HG02938 (cell line): ENCODE data around the gene TIPARP.
"Not testable (repeated sequence)": the region's sequence is repeated elsewhere in the genome, so short reads cannot be mapped to it uniquely, and the experiment has no call there.

ENCODE experiments used
- ATAC-seq: cut with Tn5 transposase; IDR thresholded peaks from one replicate; pipeline ENCODE4 v1.9.1; 2021; ENCODE audit warnings: mild to moderate bottlenecking, moderate library complexity; ENCODE audit not compliant: unreplicated experiment

TIPARP gene

DNA sequence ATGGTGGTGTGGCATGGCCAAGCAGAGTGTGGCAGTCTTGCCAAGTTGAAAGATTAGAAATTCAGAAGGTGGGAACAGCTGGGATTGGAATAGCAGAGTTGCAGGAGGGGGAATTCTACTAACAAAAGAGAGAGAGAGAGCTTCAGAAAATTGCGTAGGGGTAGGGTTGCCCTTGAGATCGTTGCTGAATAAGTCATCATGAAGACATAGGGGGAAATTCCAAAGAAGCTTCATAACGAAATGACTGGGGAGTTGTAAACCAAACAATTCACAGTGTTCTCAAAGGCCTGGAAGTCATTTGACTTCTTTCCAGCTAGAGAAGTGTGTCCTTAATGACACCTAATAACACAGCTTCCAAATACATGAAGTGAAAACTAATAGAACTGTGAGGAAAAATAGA, 26.3 kb upstream of the TIPARP start:
- ATAC-seq, result no peak

DNA sequence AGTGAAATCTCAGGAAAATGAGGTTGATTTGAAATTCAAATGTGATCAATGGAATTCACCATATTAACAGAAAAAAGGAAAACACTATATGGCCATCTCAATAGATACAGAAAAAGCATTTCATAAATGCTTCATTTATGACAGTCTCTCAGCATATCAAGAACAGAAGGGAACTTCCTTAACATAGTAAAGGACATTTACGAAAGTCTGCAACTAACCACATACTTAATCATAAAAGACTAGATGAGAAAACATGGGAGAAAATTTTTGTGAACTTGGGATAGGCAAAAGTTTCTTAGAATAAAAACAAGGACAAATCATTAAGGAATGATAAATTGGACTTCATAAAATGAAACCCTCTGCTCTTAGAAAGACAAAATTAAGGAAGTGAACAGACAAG, 24.7 kb upstream of the TIPARP start:
- ATAC-seq, result no peak

- not testable (repeated sequence) for ATAC-seq
Measured at GRCh38 chr3:156652661-156653060, 21.7 kb upstream of the TIPARP start.

DNA sequence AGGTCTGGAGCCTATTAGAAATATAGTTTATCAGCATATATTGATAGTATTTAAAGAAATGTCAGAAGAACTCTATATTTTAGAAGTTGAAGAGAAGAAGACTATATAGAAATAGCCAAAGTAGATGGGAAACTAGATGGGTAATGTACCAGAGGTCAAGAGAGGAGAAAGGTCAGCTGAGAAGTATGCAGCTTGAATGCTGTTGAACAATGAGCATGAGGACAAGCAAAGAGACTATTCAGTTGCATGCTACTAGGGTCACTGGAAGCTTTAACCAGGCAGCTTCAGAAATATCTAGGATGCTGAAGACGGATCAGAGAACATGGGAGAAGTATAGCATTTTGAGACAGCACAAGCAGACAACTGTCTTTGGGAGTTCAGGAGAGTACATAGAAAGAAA, 19.6 kb upstream of the TIPARP start:
- ATAC-seq, result no peak

DNA sequence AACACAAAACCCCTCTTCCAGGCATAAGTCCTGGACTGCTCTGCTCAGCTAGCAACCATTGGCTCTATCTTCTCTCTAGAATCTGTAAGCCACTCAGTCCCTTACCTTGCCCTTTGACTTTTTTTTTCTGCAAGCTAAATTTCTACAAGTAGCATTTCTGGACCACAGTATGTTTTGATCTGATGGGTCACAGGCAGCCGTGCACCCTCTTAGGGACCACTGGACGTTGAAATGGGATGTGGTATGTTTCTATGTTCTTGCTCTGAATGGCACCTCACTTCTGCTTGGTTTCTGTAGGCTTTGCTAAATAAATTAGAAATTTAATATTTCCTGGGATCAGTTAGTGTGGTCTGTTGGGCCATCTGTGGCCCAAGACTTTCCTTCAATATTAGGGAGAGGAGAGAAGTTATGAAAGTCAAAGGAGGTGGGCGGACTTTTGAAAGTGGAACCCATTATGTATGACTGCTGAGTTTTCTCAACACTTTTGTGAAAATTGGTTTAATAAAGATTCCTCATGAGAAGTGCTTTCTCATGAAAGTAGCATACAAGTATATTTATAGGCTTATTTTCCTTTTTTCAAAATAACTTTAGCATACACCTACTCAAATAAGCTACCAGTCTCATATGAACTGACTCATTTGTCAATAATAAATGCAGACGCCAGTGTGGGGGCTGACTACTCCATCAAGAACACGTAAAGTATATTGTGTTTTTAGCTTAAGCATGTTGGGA, 18.4 kb upstream of the TIPARP start:
- peak; percentile 49 for ATAC-seq

GRCh38 chr3:156657440-156657839, 16.9 kb upstream of the TIPARP start:
- no peak for ATAC-seq

GRCh38 chr3:156657862-156658731, 16.3 kb upstream of the TIPARP start:
- ATAC-seq, result no peak

DNA sequence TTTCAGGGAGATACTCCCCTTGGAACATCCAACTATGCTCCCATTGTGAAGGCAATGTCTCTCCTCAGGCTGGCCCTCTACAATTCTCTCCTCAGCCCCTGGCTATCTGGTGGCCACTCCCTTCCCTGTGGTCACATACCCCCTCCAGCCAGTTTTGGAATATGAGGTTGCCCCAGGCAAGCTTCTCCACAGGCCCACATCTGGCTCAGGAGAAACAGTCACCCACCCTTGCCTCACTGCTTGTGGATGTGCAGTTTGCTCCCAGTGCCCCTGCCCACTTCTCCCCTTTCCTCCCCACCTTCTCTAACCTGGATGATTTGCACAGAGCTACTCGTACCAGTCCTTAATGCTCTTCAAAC, 15.7 kb upstream of the TIPARP start:
- no peak for ATAC-seq

DNA sequence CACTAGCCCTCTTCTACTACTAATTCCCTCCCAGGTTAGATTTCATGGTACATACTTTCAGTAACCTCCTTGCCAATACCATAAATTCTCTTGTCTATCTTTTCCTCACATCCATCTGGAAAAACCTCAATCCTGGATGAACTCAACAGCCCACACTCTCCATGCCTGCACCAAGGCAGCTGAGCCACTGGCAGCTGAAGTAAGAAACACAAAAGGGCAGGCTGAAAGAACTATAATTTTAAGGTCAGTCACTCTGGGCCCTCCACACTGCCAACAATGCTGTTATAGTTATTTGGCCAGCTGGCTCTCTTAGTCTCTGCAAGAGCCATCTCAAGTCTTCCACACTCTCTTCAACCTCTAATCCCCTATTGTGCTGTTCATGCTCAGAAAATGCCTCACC, 15.1 kb upstream of the TIPARP start:
- no peak for ATAC-seq

GRCh38 chr3:156661155-156661554, 13.2 kb upstream of the TIPARP start:
- no peak for ATAC-seq

- ATAC-seq, result no peak
Measured at GRCh38 chr3:156664011-156664830, 10.2 kb upstream of the TIPARP start.

DNA sequence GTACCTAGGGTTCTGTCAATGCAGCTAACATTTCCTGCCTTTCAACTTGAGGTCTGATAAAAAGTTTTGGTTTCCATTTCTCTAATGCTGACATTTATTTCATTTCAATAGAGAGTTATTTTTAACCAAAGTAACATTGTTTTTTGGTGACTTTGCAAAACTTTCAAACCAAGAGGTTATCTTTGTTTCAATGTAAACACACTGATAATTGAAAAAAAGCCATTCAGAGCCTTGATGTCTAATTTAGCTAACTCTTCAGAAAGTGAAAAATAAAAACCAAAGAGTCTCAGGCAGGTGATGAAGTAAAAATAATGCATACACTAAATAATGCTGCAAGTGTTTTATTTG, 9.6 kb upstream of the TIPARP start:
- peak; percentile 75 for ATAC-seq

- no peak for ATAC-seq
Measured at GRCh38 chr3:156665291-156665690, 9.1 kb upstream of the TIPARP start.

DNA sequence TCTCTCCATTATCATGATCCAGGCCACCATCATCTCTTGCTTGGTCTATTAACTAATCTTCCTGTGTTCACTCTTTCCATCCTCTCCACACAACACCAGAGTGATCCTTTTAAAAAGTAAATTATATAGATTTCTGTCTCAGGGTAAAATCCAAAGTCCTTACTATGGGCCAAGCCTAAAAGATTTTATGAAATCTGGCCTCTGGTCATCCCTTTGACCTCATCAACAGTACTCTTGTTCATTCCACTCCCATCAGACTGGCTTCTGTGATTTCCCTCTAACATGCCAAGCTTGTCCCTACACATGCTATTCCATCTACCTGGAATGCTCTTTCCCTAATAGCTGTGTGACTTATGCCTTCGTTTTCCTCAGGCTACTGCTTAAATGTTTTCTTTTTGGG, 8.3 kb upstream of the TIPARP start:
- ATAC-seq, result no peak

DNA sequence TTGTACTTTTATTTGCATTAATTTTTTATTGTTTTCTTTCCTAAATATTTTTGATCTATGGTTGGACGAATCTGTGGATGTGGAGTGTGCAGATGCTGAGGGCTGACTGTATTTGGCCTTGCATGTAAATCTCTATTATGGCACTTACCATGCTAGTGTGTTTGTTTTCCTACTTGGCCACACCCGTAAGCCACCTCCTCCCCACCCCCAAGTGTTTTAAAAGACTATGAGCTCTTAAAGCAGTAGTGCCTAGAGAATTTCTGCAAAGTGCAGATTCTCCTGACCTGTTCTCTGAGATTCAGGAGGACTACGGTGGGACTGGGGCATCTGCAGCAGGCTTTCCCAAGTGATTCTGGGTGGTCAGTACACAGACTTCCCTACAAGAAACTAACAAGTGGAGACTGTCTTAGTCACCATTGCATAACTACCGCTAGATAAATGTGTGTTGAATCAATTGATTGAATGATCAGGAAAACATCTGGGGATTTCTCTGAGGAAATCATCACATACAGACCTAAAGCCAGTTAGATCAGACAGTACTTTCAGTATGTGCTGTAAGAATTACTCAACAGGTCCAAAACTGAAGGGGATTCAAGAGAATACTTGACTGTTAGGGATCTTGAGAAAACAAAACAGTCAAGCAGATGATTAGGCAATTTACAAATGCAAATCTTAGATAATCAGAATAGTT, 6.2 kb upstream of the TIPARP start:
- no peak for ATAC-seq

- ATAC-seq, result no peak
Measured at GRCh38 chr3:156670077-156670476, 4.3 kb upstream of the TIPARP start.

DNA sequence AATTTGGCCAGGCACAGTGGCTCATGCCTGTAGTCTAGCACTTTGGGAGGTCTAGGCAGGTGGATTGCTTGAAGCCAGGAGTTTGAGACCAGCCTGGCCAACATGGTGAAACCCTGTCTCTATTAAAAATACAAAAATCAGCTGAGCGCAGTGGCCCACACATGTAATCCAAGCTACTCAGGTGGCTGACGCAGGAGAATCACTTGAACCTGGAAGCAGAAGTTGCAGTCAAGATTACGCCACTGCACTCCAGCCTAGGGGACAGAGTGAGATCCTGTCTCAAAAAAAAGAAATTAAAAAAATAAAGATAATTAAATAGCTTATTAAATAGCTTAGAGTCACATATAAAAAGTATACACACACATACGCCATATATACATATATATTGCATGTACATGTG, 3.7 kb upstream of the TIPARP start:
- no peak for ATAC-seq

DNA sequence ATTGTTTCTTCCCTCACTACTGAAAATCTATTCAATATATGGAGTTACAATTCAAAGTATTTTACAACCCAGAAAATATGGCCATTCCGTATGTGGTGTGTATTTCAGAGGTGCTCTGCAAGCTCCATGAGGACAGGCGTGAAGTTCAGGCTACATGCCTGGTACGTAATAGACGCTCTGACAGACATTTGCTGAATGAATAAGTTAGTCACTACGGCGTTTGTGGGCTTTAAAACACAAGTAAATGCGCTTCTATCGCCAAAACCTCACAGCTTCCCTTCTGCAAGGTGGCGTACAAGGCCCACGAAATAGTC, 701 bp upstream of the TIPARP start:
- ATAC-seq, result no peak

DNA sequence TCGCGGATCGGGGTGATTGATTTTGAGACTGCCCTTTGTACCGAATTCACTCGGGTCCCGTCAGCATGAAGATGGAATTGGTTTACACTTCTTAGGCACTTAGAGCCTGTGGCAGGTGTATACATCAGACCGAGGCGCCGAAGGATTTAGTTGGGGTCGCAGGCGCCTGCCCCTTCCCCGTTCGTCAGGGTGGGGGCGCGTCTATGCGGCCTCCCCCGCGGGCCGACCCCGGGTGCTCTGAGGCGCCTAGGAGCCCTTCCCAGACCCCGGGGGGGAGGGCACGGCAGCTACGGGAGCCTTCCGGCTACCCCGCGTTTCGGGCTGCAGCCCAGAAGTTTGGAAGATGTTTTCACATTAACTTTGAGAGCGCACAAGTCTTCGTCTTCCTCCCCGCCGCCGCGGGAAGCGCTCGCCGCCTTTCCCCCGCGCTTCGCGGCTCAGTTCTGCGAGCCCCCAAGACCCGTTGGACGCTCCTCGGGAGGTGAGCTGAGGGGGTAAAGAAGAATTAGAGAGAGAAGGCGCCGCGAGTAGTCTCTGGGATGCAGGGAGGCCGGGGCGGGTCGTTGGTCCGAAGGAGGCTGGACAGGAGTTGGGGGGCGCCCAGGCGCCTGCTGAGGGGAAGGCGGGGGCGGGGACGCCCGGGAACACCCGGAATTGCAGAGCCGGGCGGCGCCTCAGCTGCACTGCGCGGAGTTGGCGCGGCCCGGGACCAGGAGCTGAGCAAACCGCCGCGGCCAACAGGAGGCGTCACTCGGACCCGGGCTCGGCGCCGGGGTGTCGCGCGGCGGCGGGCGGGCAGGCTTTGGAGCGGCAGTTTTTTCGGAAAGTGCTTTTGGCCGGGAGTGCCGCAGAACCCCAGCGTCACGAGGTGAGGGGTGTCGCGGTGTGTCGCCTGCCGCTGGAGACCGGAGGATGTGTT, 780 bp downstream of the TIPARP start:
- no peak for ATAC-seq
